ENCODE measurements around the gene KHDC3L.

- TF ChIP-seq POLR2A (IDR thresholded peaks at IDR 0.05; ENCODE audit: low read depth) (no peak), CTCF (IDR thresholded peaks at IDR 0.05) (no peak), POLR2AphosphoS5 (IDR thresholded peaks at IDR 0.05) (no peak), EP300 (IDR thresholded peaks at IDR 0.05) (no peak)
Observed at GRCh38 chr6:73391675-73392074, 29.2 kb downstream of the KHDC3L start.

Measured in esophagus muscularis mucosa (tissue), 4 donors.